Astrocyte (in vitro differentiated cells and primary cell): ENCODE data around the gene ADCYAP1R1.

Experiments used
- CTCF ChIP-seq: IDR thresholded peaks from 2 replicates; pipeline ENCODE4 v1.5.1; 2011; ENCODE audit warnings: low read depth, mild to moderate bottlenecking, inconsistent platforms, low read length, moderate library complexity; ENCODE audit not compliant: insufficient read depth
- EZH2 ChIP-seq: IDR thresholded peaks from 2 replicates; pipeline ENCODE4 v1.6.1; 2012; ENCODE audit warnings: mild to moderate bottlenecking, low read length, inconsistent platforms; ENCODE audit not compliant: insufficient read depth

GRCh38 chr7:31101544-31101943 lies 49.4 kb downstream of the ADCYAP1R1 start:
- TF ChIP-seq CTCF (no peak), EZH2 (no peak)
